GM12801 (cell line): ENCODE measurements around the gene LCP2.

Source experiments
- TF ChIP-seq, protein P1 (sequence below): IDR thresholded peaks from one replicate; pipeline ENCODE4 v1.5.1; 2011; ENCODE audit warnings: control low read depth; ENCODE audit not compliant: insufficient read length; ENCODE audit errors: extremely low read depth

Gene LCP2

GRCh38 chr5:170301981-170302652 is 4.5 kb upstream of the LCP2 start:
- TF ChIP-seq, protein P1, sequence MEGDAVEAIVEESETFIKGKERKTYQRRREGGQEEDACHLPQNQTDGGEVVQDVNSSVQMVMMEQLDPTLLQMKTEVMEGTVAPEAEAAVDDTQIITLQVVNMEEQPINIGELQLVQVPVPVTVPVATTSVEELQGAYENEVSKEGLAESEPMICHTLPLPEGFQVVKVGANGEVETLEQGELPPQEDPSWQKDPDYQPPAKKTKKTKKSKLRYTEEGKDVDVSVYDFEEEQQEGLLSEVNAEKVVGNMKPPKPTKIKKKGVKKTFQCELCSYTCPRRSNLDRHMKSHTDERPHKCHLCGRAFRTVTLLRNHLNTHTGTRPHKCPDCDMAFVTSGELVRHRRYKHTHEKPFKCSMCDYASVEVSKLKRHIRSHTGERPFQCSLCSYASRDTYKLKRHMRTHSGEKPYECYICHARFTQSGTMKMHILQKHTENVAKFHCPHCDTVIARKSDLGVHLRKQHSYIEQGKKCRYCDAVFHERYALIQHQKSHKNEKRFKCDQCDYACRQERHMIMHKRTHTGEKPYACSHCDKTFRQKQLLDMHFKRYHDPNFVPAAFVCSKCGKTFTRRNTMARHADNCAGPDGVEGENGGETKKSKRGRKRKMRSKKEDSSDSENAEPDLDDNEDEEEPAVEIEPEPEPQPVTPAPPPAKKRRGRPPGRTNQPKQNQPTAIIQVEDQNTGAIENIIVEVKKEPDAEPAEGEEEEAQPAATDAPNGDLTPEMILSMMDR: no peak

GRCh38 chr5:170301149-170301548 is 3.6 kb upstream of the LCP2 start:
- TF ChIP-seq, protein P1: no peak

DNA sequence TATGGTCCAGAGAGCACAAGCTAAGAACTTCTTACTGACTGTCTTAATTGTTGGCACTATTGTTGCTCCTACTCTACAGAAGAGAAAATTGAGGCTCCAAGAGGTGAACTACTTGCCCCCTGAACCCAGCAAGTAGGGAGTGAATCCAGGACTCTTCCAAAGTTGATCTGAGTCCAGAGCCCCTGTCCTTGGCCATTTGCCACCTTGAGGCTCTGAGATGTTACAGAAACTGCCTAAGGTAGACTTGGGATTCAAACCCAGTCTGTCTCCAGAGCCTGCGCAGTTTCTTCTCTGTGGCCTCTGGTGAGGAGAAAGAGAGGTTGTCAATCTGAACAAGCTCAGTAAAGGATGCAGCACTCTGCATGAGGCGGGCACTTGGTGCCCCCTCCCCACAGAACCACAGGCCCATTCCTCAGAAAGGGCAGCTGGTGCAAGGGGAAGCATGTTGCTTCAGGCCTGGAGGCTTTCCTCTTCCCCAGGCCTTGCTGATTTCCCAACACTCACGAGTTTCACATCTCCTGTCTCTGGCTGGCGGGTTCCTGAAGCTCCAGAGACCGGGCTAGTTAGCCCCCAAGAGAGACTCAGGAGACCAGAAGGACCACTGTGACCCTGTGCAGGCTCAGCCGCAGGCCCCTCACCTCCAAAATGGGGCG is 2.9 kb upstream of the LCP2 start:
- TF ChIP-seq, protein P1: no peak

DNA sequence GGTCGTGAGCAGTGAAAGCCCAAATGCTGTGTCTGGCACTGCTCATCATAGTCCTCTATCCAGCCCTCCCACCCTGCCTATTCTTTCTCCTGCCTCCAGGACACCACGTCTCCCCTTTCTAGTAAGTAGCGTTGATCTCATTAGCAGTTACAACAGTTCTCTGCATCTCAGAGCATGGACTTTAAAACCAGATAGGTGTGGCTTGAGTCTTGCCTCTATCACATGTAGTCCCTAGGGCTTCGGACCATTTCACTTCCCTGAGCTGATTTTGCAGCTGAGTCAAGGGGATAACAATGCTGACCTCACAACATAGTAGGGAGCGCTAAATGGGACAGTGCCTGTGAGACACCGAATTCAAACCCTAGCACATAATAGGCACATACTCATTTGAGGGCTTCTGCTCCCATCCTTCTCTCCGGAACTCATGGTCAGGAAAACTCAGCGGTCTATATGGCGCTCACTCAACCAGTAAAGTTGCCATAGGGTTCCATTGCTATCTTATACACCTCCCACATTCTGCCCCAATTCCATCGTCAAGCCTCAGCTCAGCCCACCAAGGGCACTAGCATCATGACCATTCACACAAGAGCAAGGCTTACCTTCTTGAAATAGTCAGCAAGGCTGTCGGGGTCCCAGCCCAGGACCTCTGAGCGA is 515 bp downstream of the LCP2 start:
- TF ChIP-seq, protein P1: no peak

GRCh38 chr5:170296036-170296934 is 1.3 kb downstream of the LCP2 start:
- TF ChIP-seq, protein P1: no peak

GRCh38 chr5:170294556-170294955 is 3.0 kb downstream of the LCP2 start:
- TF ChIP-seq, protein P1: no peak

DNA sequence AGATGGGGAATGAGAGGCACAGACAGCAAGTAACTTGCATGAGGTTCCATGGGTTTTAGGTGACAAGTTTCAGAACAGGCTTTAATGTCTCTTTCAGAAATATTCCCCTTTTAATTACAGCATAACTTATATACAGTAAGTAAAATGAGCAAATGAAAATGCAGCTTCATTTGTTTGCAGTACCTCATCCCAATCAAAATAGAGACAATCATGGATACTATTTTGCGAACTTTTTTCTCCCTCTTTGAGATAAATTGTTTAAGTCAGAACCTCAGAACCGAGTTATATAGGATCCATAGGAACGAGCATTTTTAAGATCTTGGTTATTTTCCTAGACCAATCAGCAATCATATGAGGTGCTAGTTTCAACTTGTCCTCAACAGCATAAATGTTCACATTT is 3.5 kb downstream of the LCP2 start:
- TF ChIP-seq, protein P1: no peak
